OCI-LY7 (cell line): ENCODE data around the gene MPC1L. TPM values are rescaled to one million over a fixed set of nuclear protein-coding genes. Genes with fewer than 3 reads are reported as not detected.
"Not testable (repeated sequence)": the region's sequence is repeated elsewhere in the genome, so short reads cannot be mapped to it uniquely, and the experiment has no call there.

Experiments used
- BruUV-seq: library from RNA; stranded (reverse); fragments of 400-500 nt; replicated peaks from 2 replicates; lab custom pipeline; 2021; lab: Mats Ljungman, UMichigan
- CTCF ChIA-PET: fragments of 300-600 bp; sonication (Branson Sonifier 250); formaldehyde crosslinking; loops from one replicate; lab custom pipeline; 2022; ENCODE audit warnings: antibody characterized with exemption; ENCODE audit not compliant: unreplicated experiment; lab: Charles Lee
- POLR2A ChIA-PET: fragments of 300-600 bp; sonication (Branson Sonifier 250); formaldehyde crosslinking; loops from one replicate; lab custom pipeline; 2022; ENCODE audit warnings: antibody characterized with exemption; lab: Charles Lee
- DNase-seq: peaks from one replicate; pipeline ENCODE4 v3.0.0-alpha.2; 2015; ENCODE audit warnings: low spot score
- H2AFZ ChIP-seq: fragments of 200-600 bp; sonication (generic), shearing (Covaris generic); 2 replicates; pipeline ENCODE4 v1.6.1; 2014; ENCODE audit warnings: mild to moderate bottlenecking, antibody characterized with exemption, low read length, moderate library complexity
- H3K27ac ChIP-seq: fragments of 200-600 bp; sonication (generic); 2 replicates; pipeline ENCODE4 v1.5.1; 2014; ENCODE audit warnings: mixed run types, low read depth, mild to moderate bottlenecking, moderate library complexity, low read length, inconsistent platforms; ENCODE audit not compliant: poor library complexity, severe bottlenecking
- H3K36me3 ChIP-seq: fragments of 200-600 bp; sonication (generic); 2 replicates; pipeline ENCODE4 v1.6.1; 2014; ENCODE audit warnings: mild to moderate bottlenecking, antibody characterized with exemption, low read length, moderate library complexity, mixed read lengths; ENCODE audit not compliant: insufficient read depth
- H3K4me1 ChIP-seq: fragments of 200-600 bp; sonication (generic); 2 replicates; pipeline ENCODE4 v1.5.1; 2014; ENCODE audit warnings: mild to moderate bottlenecking, low read length; ENCODE audit not compliant: insufficient read depth, poor library complexity, severe bottlenecking
- H3K4me2 ChIP-seq: fragments of 200-600 bp; sonication (generic); 2 replicates; pipeline ENCODE4 v1.6.1; 2014; ENCODE audit warnings: mild to moderate bottlenecking, low read length
- H3K4me3 ChIP-seq: fragments of 200-600 bp; sonication (generic); 2 replicates; pipeline ENCODE4 v1.5.1; 2014; ENCODE audit warnings: mild to moderate bottlenecking, low read depth, low read length; ENCODE audit not compliant: poor library complexity, severe bottlenecking
- H3K79me2 ChIP-seq: fragments of 200-600 bp; sonication (generic); 2 replicates; pipeline ENCODE4 v1.6.1; 2016; ENCODE audit warnings: low read depth, mild to moderate bottlenecking, low read length, moderate library complexity, mixed read lengths; ENCODE audit not compliant: insufficient read depth
- H3K9me2 ChIP-seq: fragments of 200-600 bp; sonication (generic); 2 replicates; pipeline ENCODE4 v1.6.1; 2016; ENCODE audit warnings: mild to moderate bottlenecking, low read length, mixed read lengths; ENCODE audit not compliant: insufficient read depth
- H3K9me3 ChIP-seq: fragments of 200-600 bp; sonication (generic); 2 replicates; pipeline ENCODE4 v1.6.1; 2014; ENCODE audit warnings: mild to moderate bottlenecking, mixed run types, low read length, mixed read lengths
- H4K20me1 ChIP-seq: fragments of 200-600 bp; sonication (generic); 2 replicates; pipeline ENCODE4 v1.6.1; 2014; ENCODE audit warnings: mild to moderate bottlenecking, antibody characterized with exemption, low read length, moderate library complexity, mixed read lengths; ENCODE audit not compliant: insufficient read depth
- EZH2phosphoT487 ChIP-seq: fragments of 200-600 bp; sonication (generic); IDR thresholded peaks from 2 replicates; pipeline ENCODE4 v1.6.1; 2018; ENCODE audit warnings: low read depth, borderline replicate concordance, mild to moderate bottlenecking, mixed run types, antibody characterized with exemption, low read length, moderate library complexity, mixed read lengths
- intact Hi-C: fragments of 100-400 bp; cut with micrococcal nuclease; formaldehyde crosslinking; loops from one replicate; pipeline ENCODE4 v1.10.0; 2022; ENCODE audit not compliant: unreplicated experiment
- total RNA-seq, 2 experiments: library from RNA; depleted of rRNA in 1 of 2; stranded (reverse); fragments of >200 nt in 1 of 2; shearing (Covaris generic) in 1 of 2; gene quantifications; 2 replicates each; pipeline ENCODE4 v1.2.3, GENCODE V29; 2014 to 2022
- TF ChIP-seq, protein P1 (sequence below): fragments of 200-600 bp; sonication (generic); conservative IDR thresholded peaks from 2 replicates; pipeline ENCODE4 v1.5.1; 2014; ENCODE audit warnings: mild to moderate bottlenecking, antibody characterized with exemption, low read length, moderate library complexity, mixed read lengths

The MPC1L gene
- total RNA-seq, 2 experiments from 2014 or later: not detected

DNA sequence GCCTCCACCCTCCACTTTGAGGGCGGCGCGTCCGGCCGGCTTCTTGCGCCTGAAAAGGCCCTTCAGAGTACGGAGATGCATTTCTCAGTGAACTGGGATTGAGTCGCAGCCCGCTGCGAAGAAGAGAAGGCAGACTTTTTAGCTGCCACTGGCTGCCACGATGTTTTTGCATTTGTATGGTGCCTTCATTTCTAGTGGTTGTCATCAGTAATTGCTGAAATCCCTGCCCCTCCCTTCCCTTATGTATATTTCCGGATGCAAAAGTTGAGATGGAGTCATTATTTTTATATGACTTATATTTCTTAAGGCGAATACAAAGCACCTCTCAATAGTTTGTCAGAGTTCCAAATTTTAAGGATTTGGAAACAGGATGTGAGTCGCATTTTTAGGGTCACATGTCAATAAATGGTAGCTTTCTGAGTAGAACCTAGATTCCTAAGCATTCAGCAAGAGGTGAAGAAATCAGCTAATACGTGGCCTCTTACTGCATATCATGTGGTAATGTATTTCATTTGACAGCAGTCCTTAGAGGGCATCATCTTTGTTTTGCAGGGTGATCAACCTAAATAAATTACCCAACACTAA lies 41.8 kb upstream of the MPC1L start:
- Histone ChIP-seq H4K20me1 (peaks cover 8% of the 10 kb centered on the region), H3K36me3 (no peaks in the 10 kb centered on the region), H2AFZ (peak overlapping the region; percentile 64; the same call in 1 of the 2 replicates), H3K9me2 (no peaks in the 10 kb centered on the region), H3K79me2 (peaks cover 24% of the 10 kb centered on the region; the same call in 1 of the 2 replicates), H3K4me1 (peaks cover 11% of the 10 kb centered on the region), H3K4me3 (peak overlapping the region; percentile 89), H3K4me2 (peak overlapping the region; percentile 85), H3K27ac (peak overlapping the region; percentile 37), H3K9me3 (no peaks in the 10 kb centered on the region)
- TF ChIP-seq, protein P1, sequence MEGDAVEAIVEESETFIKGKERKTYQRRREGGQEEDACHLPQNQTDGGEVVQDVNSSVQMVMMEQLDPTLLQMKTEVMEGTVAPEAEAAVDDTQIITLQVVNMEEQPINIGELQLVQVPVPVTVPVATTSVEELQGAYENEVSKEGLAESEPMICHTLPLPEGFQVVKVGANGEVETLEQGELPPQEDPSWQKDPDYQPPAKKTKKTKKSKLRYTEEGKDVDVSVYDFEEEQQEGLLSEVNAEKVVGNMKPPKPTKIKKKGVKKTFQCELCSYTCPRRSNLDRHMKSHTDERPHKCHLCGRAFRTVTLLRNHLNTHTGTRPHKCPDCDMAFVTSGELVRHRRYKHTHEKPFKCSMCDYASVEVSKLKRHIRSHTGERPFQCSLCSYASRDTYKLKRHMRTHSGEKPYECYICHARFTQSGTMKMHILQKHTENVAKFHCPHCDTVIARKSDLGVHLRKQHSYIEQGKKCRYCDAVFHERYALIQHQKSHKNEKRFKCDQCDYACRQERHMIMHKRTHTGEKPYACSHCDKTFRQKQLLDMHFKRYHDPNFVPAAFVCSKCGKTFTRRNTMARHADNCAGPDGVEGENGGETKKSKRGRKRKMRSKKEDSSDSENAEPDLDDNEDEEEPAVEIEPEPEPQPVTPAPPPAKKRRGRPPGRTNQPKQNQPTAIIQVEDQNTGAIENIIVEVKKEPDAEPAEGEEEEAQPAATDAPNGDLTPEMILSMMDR: no peak
- TF ChIP-seq EZH2phosphoT487: no peak
- POLR2A ChIA-PET: no interaction called here
- DNase-seq: peak; percentile 24
- BruUV-seq: no TSS peak
- intact Hi-C loops: loop anchor here (10.0 kb wide), 1 partner anchor 503 kb away; the partner anchor contains the start of gene USP9X
- CTCF ChIA-PET: no interaction called here

DNA sequence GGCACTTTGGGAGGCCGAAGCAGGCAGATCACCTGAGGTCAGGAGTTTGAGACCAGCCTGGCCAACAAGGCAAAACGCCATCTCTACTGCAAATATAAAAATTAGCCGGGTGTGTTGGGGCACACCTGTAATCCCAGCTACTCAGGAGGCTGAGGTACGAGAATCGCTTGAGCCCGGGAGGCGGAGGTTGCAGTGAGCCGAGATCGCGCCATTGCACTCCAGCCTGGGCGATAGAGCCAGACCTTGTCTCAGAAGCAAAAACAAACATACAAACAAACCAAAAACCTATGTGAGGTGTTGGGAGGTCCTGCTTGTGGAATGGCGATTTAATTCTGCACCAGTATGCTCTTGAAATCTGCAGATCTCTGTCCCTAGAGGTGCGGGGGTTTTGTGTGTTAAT lies 41.0 kb upstream of the MPC1L start:
- H4K20me1 ChIP-seq, H3K9me3 ChIP-seq, H3K9me2 ChIP-seq, H2AFZ ChIP-seq, BruUV-seq, DNase-seq, H3K27ac ChIP-seq, H3K36me3 ChIP-seq, CTCF ChIA-PET, POLR2A ChIA-PET, H3K4me3 ChIP-seq: not testable (repeated sequence)
- peaks cover 24% of the 10 kb centered on the region; the same call in 1 of the 2 replicates for H3K79me2 ChIP-seq
- H3K4me2 ChIP-seq: peak overlapping the region; percentile 85
- intact Hi-C loops: loop anchor here (10.0 kb wide), 1 partner anchor 503 kb away; the partner anchor contains the start of gene USP9X
- H3K4me1 ChIP-seq: peaks cover 11% of the 10 kb centered on the region

DNA sequence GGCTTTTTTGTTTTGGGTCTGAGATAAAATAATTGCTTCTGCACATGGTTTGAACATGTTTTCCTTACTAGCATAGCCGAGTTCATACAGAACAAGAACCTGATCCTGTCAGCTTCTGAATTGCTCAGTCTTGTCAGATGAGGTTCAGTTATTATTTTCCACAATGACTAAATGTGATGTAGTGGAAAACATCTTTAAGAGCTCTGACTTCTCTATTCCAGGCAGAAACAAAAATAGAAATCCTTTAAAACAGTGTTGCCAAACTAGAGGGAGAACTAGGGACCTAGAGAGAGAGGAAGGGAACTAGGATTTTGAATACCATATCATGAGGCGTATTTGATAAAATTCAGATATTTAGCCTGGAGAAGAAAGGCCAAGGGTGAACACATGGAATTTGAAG lies 40.4 kb upstream of the MPC1L start:
- Histone ChIP-seq H3K4me3 (no peak overlapping the region), H3K9me3 (no peaks in the 10 kb centered on the region), H3K79me2 (peaks cover 24% of the 10 kb centered on the region; the same call in 1 of the 2 replicates), H3K36me3 (no peaks in the 10 kb centered on the region), H3K9me2 (no peaks in the 10 kb centered on the region), H2AFZ (no peak overlapping the region), H3K4me2 (no peak overlapping the region), H4K20me1 (peaks cover 8% of the 10 kb centered on the region), H3K27ac (no peak overlapping the region), H3K4me1 (peaks cover 11% of the 10 kb centered on the region)
- no peak for TF ChIP-seq EZH2phosphoT487
- TF ChIP-seq, protein P1: no peak
- POLR2A ChIA-PET: no interaction called here
- intact Hi-C loops: loop anchor here (10.0 kb wide), 1 partner anchor 502 kb away; the partner anchor contains the start of gene USP9X
- TSS peak; percentile 65 for BruUV-seq
- CTCF ChIA-PET: no interaction called here
- no peak for DNase-seq

DNA sequence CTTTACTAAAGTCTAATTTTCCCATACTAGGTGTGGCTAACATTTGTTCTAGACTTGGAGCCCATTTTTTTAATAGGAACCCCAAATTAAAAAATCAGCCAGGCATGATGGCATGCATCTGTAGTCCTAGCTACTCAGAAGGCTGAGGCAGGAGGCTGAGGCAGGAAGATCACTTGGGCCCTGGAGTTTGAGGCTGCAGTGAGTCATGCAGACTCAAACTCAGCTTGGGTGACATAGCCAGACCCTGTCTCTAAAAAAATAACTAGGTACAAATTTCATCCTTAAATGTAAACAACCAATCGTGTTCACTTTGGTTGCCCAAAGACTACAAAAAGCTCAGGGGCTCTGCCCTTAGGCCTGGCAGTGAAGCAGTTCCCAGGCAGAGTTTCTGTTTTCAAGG lies 35.6 kb upstream of the MPC1L start:
- H3K79me2 ChIP-seq, CTCF ChIA-PET, H4K20me1 ChIP-seq, H3K4me3 ChIP-seq, H3K27ac ChIP-seq, H3K4me1 ChIP-seq, H3K9me3 ChIP-seq, H2AFZ ChIP-seq, BruUV-seq, DNase-seq, H3K9me2 ChIP-seq, H3K4me2 ChIP-seq: not testable (repeated sequence)
- POLR2A ChIA-PET: interaction anchor here (0.7 kb wide), 1 partner anchor 12 kb away, joined by 4 read pairs; no protein-coding TSS in a partner anchor
- intact Hi-C loops: loop anchor here (10.0 kb wide), 1 partner anchor 497 kb away; the partner anchor contains the start of gene USP9X
- H3K36me3 ChIP-seq: peaks cover 16% of the 10 kb centered on the region
